NCI-H510A (cell line): ENCODE results near the gene PPM1K.

Source experiments
- DNase-seq: peaks from one replicate; lab custom pipeline; 2025; lab: John Stamatoyannopoulos, UW

The PPM1K gene

GRCh38 chr4:88217169-88217568 lies 67.2 kb downstream of the PPM1K start:
- no peak for DNase-seq

GRCh38 chr4:88216395-88216794 lies 68.0 kb downstream of the PPM1K start:
- DNase-seq, result no peak

- DNase-seq, result no peak
Measured at GRCh38 chr4:88215351-88215750, 69.0 kb downstream of the PPM1K start.

- DNase-seq, result no peak
Measured at GRCh38 chr4:88212253-88212561, 72.2 kb downstream of the PPM1K start.

GRCh38 chr4:88211473-88212252 lies 72.7 kb downstream of the PPM1K start:
- DNase-seq, result no peak

- no peak for DNase-seq
Measured at GRCh38 chr4:88208156-88208555, 76.2 kb downstream of the PPM1K start.
